GM12878 (cell line): Measurements from ENCODE around the gene PAM. TPM values are rescaled to one million over a fixed set of nuclear protein-coding genes. Genes with fewer than 3 reads are reported as not detected.

Experiments used
- ATAC-seq: fragments of 200-7000 bp; cut with Tn5 transposase; 3 replicates; pipeline ENCODE4 v1.9.1; 2020; ENCODE audit warnings: mild to moderate bottlenecking, moderate library complexity
- BruUV-seq: library from RNA; stranded (reverse); fragments of 400-500 nt; replicated peaks from 2 replicates; lab custom pipeline; 2021; lab: Mats Ljungman, UMichigan
- CTCF ChIA-PET: fragments of 300-600 bp; sonication (Branson Sonifier 250); formaldehyde crosslinking; extraction: SDS; loops from one replicate; lab custom pipeline; 2021; ENCODE audit warnings: inconsistent platforms; lab: Yijun Ruan, JAX
- POLR2A ChIA-PET: fragments of 350-600 bp; formaldehyde crosslinking; extraction: SDS; loops from one replicate; lab custom pipeline; 2021; ENCODE audit warnings: inconsistent platforms; lab: Charles Lee
- RAD21 ChIA-PET: fragments of 300-600 bp; sonication (Branson Sonifier 250); formaldehyde crosslinking; loops from one replicate; lab custom pipeline; 2023; ENCODE audit warnings: antibody characterized with exemption; ENCODE audit not compliant: unreplicated experiment; lab: Charles Lee
- SMC1A ChIA-PET: fragments of 300-600 bp; sonication (Branson Sonifier 250); formaldehyde crosslinking; loops from one replicate; lab custom pipeline; 2023; ENCODE audit not compliant: unreplicated experiment, uncharacterized antibody; lab: Charles Lee
- DNase-seq: peaks from one replicate; pipeline ENCODE4 v3.0.0-alpha.2; 2011; ENCODE audit warnings: low read depth, low spot score
- FAIRE-seq: peaks from 3 replicates; lab custom pipeline; 2011; peaks lifted over from hg19 to GRCh38; lab: Jason Lieb, UNC
- H2AFZ ChIP-seq: 2 replicates; pipeline ENCODE4 v1.6.0; 2011; ENCODE audit warnings: low read depth, low read length, control low read depth; ENCODE audit not compliant: control insufficient read depth
- H3K27ac ChIP-seq: 2 replicates; pipeline ENCODE4 v1.5.1; 2011; ENCODE audit warnings: control low read depth; ENCODE audit not compliant: control insufficient read depth, insufficient read depth
- H3K27me3 ChIP-seq, 2 experiments: replicated peaks in 1 of 2; 2 replicates each; pipeline versions ENCODE4 v1.6.0 to v1.6.1; 2011; ENCODE audit warnings: low read length in 1 of 2; ENCODE audit not compliant: control insufficient read depth in 2 of 2, insufficient read depth in 2 of 2
- H3K36me3 ChIP-seq, 2 experiments: 2 replicates each; pipeline ENCODE4 v1.5.1; 2011; ENCODE audit warnings: low read length in 1 of 2; ENCODE audit not compliant: control insufficient read depth in 2 of 2, insufficient read depth in 2 of 2
- H3K4me1 ChIP-seq: 2 replicates; pipeline ENCODE4 v1.6.1; 2011; ENCODE audit warnings: mild to moderate bottlenecking, low read length, moderate library complexity, mixed read lengths; ENCODE audit not compliant: control insufficient read depth, insufficient read depth
- H3K4me2 ChIP-seq: 2 replicates; pipeline ENCODE4 v1.6.0; 2011; ENCODE audit warnings: control low read depth; ENCODE audit not compliant: control insufficient read depth, insufficient read depth
- H3K4me3 ChIP-seq: fragments of 200-600 bp; sonication (generic); 2 replicates; pipeline ENCODE4 v1.5.1; 2016
- H3K79me2 ChIP-seq: 2 replicates; pipeline ENCODE4 v1.6.0; 2011; ENCODE audit warnings: low read length; ENCODE audit not compliant: control insufficient read depth, insufficient read depth
- H3K9ac ChIP-seq: 2 replicates; pipeline ENCODE4 v1.8.0; 2011; ENCODE audit warnings: low read length, control low read depth, mixed read lengths; ENCODE audit not compliant: control insufficient read depth, insufficient read depth
- H3K9me3 ChIP-seq: replicated peaks from 3 replicates; pipeline ENCODE4 v1.5.1; 2011; ENCODE audit warnings: mild to moderate bottlenecking, low read length; ENCODE audit not compliant: control insufficient read depth, insufficient read depth
- H4K20me1 ChIP-seq: 2 replicates; pipeline ENCODE4 v1.6.0; 2011; ENCODE audit not compliant: control insufficient read depth, insufficient read depth
- ASH2L ChIP-seq: fragments of 300-600, 200-600 bp; sonication (generic); IDR thresholded peaks from 2 replicates; pipeline ENCODE4 v1.6.1; 2017; ENCODE audit warnings: low read depth, mild to moderate bottlenecking, borderline replicate concordance
- BCL11A ChIP-seq: IDR thresholded peaks from 2 replicates; pipeline ENCODE4 v1.6.1; 2011; ENCODE audit warnings: low read depth, low read length
- LARP7 ChIP-seq: fragments of 450-650 bp; IDR thresholded peaks from 2 replicates; pipeline ENCODE4 v1.6.1; 2017; ENCODE audit warnings: mild to moderate bottlenecking
- POLR2AphosphoS2 ChIP-seq: IDR thresholded peaks from 2 replicates; pipeline ENCODE4 v1.6.1; 2011; ENCODE audit warnings: low read depth, mild to moderate bottlenecking, low read length, improper control_type of control experiment, moderate library complexity
- ZNF207 ChIP-seq: fragments of 450-650 bp; IDR thresholded peaks from 2 replicates; pipeline ENCODE4 v1.6.1; 2014; ENCODE audit warnings: antibody characterized with exemption, mild to moderate bottlenecking, borderline replicate concordance
- WGBS: methylation state at CpG from one replicate; pipeline ENCODE4 v1.1.6; 2016; ENCODE audit warnings: low lambda C conversion rate; ENCODE audit not compliant: insufficient replicate concordance, insufficient coverage; ENCODE audit errors: missing lambda C conversion rate; 5-methylcytosine and 5-hydroxymethylcytosine counted together
- in situ Hi-C: fragments of 300-500 bp; cut with MboI; formaldehyde crosslinking; loops from 9 replicates; pipeline ENCODE4 v1.14.3; 2018; ENCODE audit warnings: mixed read lengths
- intact Hi-C: fragments of 100-400 bp; cut with micrococcal nuclease; formaldehyde crosslinking; loops from one replicate; pipeline ENCODE4 v1.14.2; 2022; ENCODE audit not compliant: unreplicated experiment
- polyA plus RNA-seq, 11 experiments: library from polyadenylated mRNA; depleted of rRNA in 4 of 11; unstranded in 6 of 11; stranded (reverse) in 5 of 11; fragments of >200 nt; fragmentation: Nextera tagmentation in 4 of 11; fragmentation: Illumina TruSeq in 1 of 11; extraction: Ambion mirVana in 4 of 11; extraction: Trizol in 1 of 11; gene quantifications; 1 replicate in 1 of 11; 2 replicates in 10 of 11; pipeline versions ENCODE4 v1.2.1 to v1.2.3, GENCODE V29; 2011 to 2016; ENCODE audit warnings: inconsistent platforms in 2 of 11, missing spikeins in 2 of 11, low read depth in 1 of 11
- total RNA-seq, 4 experiments: library from RNA; depleted of rRNA in 3 of 4; stranded (reverse); fragments of >200 nt in 3 of 4; fragmentation: Illumina TruSeq in 1 of 4; extraction: Trizol in 1 of 4; gene quantifications; 2 replicates each; pipeline versions ENCODE4 v1.2.1 to v1.2.3, GENCODE V29; 2013 to 2021
- TF ChIP-seq, protein P1 (sequence below): IDR thresholded peaks from 2 replicates; pipeline ENCODE4 v1.6.1; 2012; ENCODE audit warnings: improper control_type of control experiment, low read depth, low read length; ENCODE audit not compliant: insufficient replicate concordance

Gene PAM
- total and polyA plus RNA-seq, 10 of the 15 experiments (the other 5 are each of a cell fraction or from before 2014, with no cell fraction given) = 5.5 to 72.5 (median 15.4) TPM

DNA sequence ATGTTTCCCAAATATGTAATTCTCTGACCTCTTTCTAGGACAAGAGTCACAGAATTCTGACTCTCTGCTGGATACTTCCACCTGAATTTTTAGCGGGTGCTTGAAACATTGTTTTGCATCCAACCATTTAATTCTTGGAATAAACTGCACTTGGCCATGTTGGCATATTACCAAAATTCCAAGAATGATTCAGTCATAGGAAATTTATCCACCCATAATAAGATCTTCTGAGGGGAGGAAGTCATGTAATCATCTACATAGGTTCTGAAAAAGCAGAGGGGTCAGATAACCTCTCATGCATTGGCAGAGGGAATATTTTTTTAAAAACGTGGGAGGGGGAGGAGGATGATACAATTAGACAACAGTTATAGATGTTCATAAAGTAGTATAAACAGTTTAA lies 156.9 kb downstream of the PAM start:
- Histone ChIP-seq H3K36me3 (peaks cover 0 to 2% of the 10 kb centered on the region in 2 experiments; a peak in 1 of 4 replicates), H3K4me3 (no peak overlapping the region), H3K4me1 (no peaks in the 10 kb centered on the region), H3K79me2 (no peaks in the 10 kb centered on the region), H3K27me3 (no peaks in the 10 kb centered on the region), H3K4me2 (no peak overlapping the region), H2AFZ (no peak overlapping the region), H3K27ac (no peak overlapping the region), H4K20me1 (no peaks in the 10 kb centered on the region), H3K9me3 (no peaks in the 10 kb centered on the region), H3K9ac (no peak overlapping the region)
- ChIA-PET POLR2A (no interaction called here), RAD21 (no interaction called here), CTCF (interaction anchor here (0.7 kb wide), 1 partner anchor 250 kb away, joined by 3 read pairs; no protein-coding TSS in a partner anchor), SMC1A (no interaction called here)
- in situ Hi-C loops (no loop called here), intact Hi-C loops (no loop called here)
- TF ChIP-seq ASH2L (no peak), ZNF207 (no peak), POLR2AphosphoS2 (no peak), LARP7 (no peak), BCL11A (no peak)
- TF ChIP-seq, protein P1, sequence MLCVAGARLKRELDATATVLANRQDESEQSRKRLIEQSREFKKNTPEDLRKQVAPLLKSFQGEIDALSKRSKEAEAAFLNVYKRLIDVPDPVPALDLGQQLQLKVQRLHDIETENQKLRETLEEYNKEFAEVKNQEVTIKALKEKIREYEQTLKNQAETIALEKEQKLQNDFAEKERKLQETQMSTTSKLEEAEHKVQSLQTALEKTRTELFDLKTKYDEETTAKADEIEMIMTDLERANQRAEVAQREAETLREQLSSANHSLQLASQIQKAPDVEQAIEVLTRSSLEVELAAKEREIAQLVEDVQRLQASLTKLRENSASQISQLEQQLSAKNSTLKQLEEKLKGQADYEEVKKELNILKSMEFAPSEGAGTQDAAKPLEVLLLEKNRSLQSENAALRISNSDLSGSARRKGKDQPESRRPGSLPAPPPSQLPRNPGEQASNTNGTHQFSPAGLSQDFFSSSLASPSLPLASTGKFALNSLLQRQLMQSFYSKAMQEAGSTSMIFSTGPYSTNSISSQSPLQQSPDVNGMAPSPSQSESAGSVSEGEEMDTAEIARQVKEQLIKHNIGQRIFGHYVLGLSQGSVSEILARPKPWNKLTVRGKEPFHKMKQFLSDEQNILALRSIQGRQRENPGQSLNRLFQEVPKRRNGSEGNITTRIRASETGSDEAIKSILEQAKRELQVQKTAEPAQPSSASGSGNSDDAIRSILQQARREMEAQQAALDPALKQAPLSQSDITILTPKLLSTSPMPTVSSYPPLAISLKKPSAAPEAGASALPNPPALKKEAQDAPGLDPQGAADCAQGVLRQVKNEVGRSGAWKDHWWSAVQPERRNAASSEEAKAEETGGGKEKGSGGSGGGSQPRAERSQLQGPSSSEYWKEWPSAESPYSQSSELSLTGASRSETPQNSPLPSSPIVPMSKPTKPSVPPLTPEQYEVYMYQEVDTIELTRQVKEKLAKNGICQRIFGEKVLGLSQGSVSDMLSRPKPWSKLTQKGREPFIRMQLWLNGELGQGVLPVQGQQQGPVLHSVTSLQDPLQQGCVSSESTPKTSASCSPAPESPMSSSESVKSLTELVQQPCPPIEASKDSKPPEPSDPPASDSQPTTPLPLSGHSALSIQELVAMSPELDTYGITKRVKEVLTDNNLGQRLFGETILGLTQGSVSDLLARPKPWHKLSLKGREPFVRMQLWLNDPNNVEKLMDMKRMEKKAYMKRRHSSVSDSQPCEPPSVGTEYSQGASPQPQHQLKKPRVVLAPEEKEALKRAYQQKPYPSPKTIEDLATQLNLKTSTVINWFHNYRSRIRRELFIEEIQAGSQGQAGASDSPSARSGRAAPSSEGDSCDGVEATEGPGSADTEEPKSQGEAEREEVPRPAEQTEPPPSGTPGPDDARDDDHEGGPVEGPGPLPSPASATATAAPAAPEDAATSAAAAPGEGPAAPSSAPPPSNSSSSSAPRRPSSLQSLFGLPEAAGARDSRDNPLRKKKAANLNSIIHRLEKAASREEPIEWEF = no peak
- 50% methylated on average over 2 of the region's 2 CpGs for WGBS
- DNase-seq (no peak), FAIRE-seq (no peak), ATAC-seq (no peak)
- BruUV-seq = no TSS peak
